Liver (tissue), 9 donors: ENCODE measurements around the gene HYPK. TPM values are rescaled to one million over a fixed set of nuclear protein-coding genes. Genes with fewer than 3 reads are reported as not detected.

Experiments
- DNase-seq: peaks from one replicate; pipeline ENCODE4 v3.0.0-alpha.2; 2017; ENCODE audit warnings: low spot score
- H3K27ac ChIP-seq, 2 donors: one replicate each; pipeline ENCODE4 v1.7.0; 2013; ENCODE audit warnings: inconsistent platforms in 2 of 2, low read length in 2 of 2, control low read depth in 1 of 2, low read depth in 1 of 2, mild to moderate bottlenecking in 1 of 2
- H3K27me3 ChIP-seq, 4 donors: one replicate each; pipeline versions ENCODE4 v1.6.1 to v1.7.0; 2013; ENCODE audit warnings: low read length in 3 of 4, inconsistent platforms in 1 of 4, mild to moderate bottlenecking in 1 of 4, moderate library complexity in 1 of 4; ENCODE audit not compliant: control insufficient read depth in 4 of 4, insufficient read depth in 4 of 4
- H3K36me3 ChIP-seq, 4 donors: one replicate each; pipeline versions ENCODE4 v1.6.1 to v1.7.0; 2013; ENCODE audit warnings: low read length in 3 of 4, mild to moderate bottlenecking in 3 of 4, low read depth in 1 of 4, moderate library complexity in 1 of 4; ENCODE audit not compliant: control insufficient read depth in 4 of 4, insufficient read depth in 3 of 4
- H3K4me1 ChIP-seq, 4 donors: one replicate each; pipeline versions ENCODE4 v1.6.1 to v1.7.0; 2013; ENCODE audit warnings: low read length in 3 of 4, mild to moderate bottlenecking in 3 of 4, moderate library complexity in 1 of 4; ENCODE audit not compliant: control insufficient read depth in 4 of 4, insufficient read depth in 4 of 4
- H3K4me3 ChIP-seq, 3 donors: one replicate each; pipeline versions ENCODE4 v1.6.1 to v1.7.0; 2013; ENCODE audit warnings: low read length in 3 of 3, control low read depth in 1 of 3, low read depth in 1 of 3, mild to moderate bottlenecking in 1 of 3
- H3K9ac ChIP-seq, 2 donors: one replicate each; pipeline ENCODE4 v1.7.0; 2013; ENCODE audit warnings: low read length in 2 of 2, mild to moderate bottlenecking in 2 of 2, moderate library complexity in 2 of 2, control low read depth in 1 of 2, low read depth in 1 of 2
- H3K9me3 ChIP-seq, 4 donors: one replicate each; pipeline versions ENCODE4 v1.6.1 to v1.7.0; 2013; ENCODE audit warnings: low read length in 3 of 4; ENCODE audit not compliant: control insufficient read depth in 4 of 4
- ATF3 ChIP-seq: IDR thresholded peaks from 2 replicates; pipeline ENCODE4 v1.6.1; 2016; ENCODE audit warnings: antibody characterized with exemption
- EGR1 ChIP-seq, 2 donors: IDR thresholded peaks; 2 replicates each; pipeline ENCODE4 v1.6.1; 2016 to 2018; ENCODE audit warnings: antibody characterized with exemption in 2 of 2, low read depth in 2 of 2
- FOXA1 ChIP-seq: IDR thresholded peaks from 2 replicates; pipeline ENCODE4 v1.6.1; 2016; ENCODE audit warnings: antibody characterized with exemption
- FOXA2 ChIP-seq: IDR thresholded peaks from 2 replicates; pipeline ENCODE4 v1.6.1; 2016; ENCODE audit warnings: antibody characterized with exemption
- GABPA ChIP-seq, 2 donors: IDR thresholded peaks in 1 of 2; conservative IDR thresholded peaks in 1 of 2; 2 replicates each; pipeline ENCODE4 v1.6.1; 2016; ENCODE audit warnings: antibody characterized with exemption in 2 of 2, mild to moderate bottlenecking in 1 of 2, moderate library complexity in 1 of 2
- HNF4A ChIP-seq, 2 donors: conservative IDR thresholded peaks; 2 replicates each; pipeline ENCODE4 v1.6.1; 2016; ENCODE audit warnings: antibody characterized with exemption in 2 of 2, mild to moderate bottlenecking in 2 of 2
- HNF4G ChIP-seq: IDR thresholded peaks from 2 replicates; pipeline ENCODE4 v1.6.1; 2016; ENCODE audit warnings: antibody characterized with exemption
- JUND ChIP-seq, 2 donors: IDR thresholded peaks; 2 replicates each; pipeline ENCODE4 v1.6.1; 2016; ENCODE audit warnings: antibody characterized with exemption in 2 of 2
- MAX ChIP-seq: IDR thresholded peaks from 2 replicates; pipeline ENCODE4 v1.6.1; 2016; ENCODE audit warnings: antibody characterized with exemption
- NR2F2 ChIP-seq: IDR thresholded peaks from 2 replicates; pipeline ENCODE4 v1.6.1; 2016; ENCODE audit warnings: antibody characterized with exemption
- RAD21 ChIP-seq, 2 donors: IDR thresholded peaks; 2 replicates each; pipeline ENCODE4 v1.6.1; 2016; ENCODE audit warnings: antibody characterized with exemption in 2 of 2, mild to moderate bottlenecking in 2 of 2
- REST ChIP-seq: IDR thresholded peaks from 2 replicates; pipeline ENCODE4 v1.6.1; 2016; ENCODE audit warnings: antibody characterized with exemption, mild to moderate bottlenecking
- RXRA ChIP-seq, 2 donors: IDR thresholded peaks; 2 replicates each; pipeline ENCODE4 v1.6.1; 2017 to 2018; ENCODE audit warnings: antibody characterized with exemption in 2 of 2, mild to moderate bottlenecking in 1 of 2
- SP1 ChIP-seq: IDR thresholded peaks from 2 replicates; pipeline ENCODE4 v1.6.1; 2018; ENCODE audit warnings: antibody characterized with exemption, mild to moderate bottlenecking
- TAF1 ChIP-seq: conservative IDR thresholded peaks from 2 replicates; pipeline ENCODE4 v1.6.1; 2016; ENCODE audit warnings: antibody characterized with exemption, mild to moderate bottlenecking
- YY1 ChIP-seq: IDR thresholded peaks from 2 replicates; pipeline ENCODE4 v1.6.1; 2016; ENCODE audit warnings: antibody characterized with exemption, mild to moderate bottlenecking
- WGBS: extraction: QIAGEN DNeasy Blood & Tissue Kit; methylation state at CpG from one replicate; pipeline ENCODE4 v1.1.7; 2013; 5-methylcytosine and 5-hydroxymethylcytosine counted together
- polyA plus RNA-seq, 2 donors: library from polyadenylated mRNA; stranded (reverse) in 1 of 2; unstranded in 1 of 2; fragments of 200-250 nt in 1 of 2; fragments of >200 nt in 1 of 2; fragmentation: Nextera tagmentation in 1 of 2; extraction: Ambion mirVana in 1 of 2; gene quantifications; one replicate each; pipeline versions ENCODE4 v1.2.1 to v1.2.3, GENCODE V29; 2013 to 2015
- total RNA-seq, 2 donors: library from RNA; depleted of rRNA; stranded (reverse); fragments of >200 nt; gene quantifications; one replicate each; pipeline ENCODE4 v1.2.3, GENCODE V29; 2014
- TF ChIP-seq, protein P1 (sequence below): IDR thresholded peaks from 2 replicates; pipeline ENCODE4 v1.6.1; 2016; ENCODE audit warnings: antibody characterized with exemption
- TF ChIP-seq, protein P2 (sequence below): fragments of 150-350 bp; IDR thresholded peaks from 2 replicates; pipeline ENCODE4 v1.5.1; 2017; ENCODE audit warnings: improper control_type of control experiment, low read depth, low read length; ENCODE audit not compliant: missing input control
- donor health status: healthy.
- donor health status: healthy.
- donor health status: healthy.
- donor health status: healthy.
- donor health status: healthy.

The HYPK gene
- total and polyA plus RNA-seq, 4 donors, result 4.8 to 18.7 (median 7.4) TPM

DNA sequence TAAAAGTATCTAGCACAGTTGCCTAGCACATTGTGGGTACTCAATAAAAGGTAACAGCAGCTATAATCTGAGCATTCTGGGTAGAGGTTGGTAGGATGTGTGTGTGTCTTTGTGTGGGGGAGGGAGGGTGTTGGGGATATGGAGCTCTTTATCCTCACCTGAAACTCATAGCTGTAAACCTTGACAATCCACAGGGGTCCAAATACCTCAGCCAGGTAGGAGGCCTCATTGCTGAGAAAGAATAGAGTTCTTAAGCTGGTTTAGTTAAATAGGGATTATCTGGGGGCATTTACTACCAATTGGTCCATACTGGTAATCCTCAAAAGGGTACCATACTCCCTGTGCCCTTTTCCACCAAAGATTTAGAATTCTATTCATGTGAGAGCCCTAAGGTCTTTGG lies 4.4 kb upstream of the HYPK start:
- no peak for TF ChIP-seq FOXA1
- TF ChIP-seq HNF4A (conservative IDR thresholded peaks at IDR 0.05), result no peak
- TF ChIP-seq NR2F2, result no peak
- TF ChIP-seq ATF3, result no peak
- no peak for TF ChIP-seq FOXA2
- TF ChIP-seq SP1, result no peak
- TF ChIP-seq HNF4G, result no peak
- no peak for TF ChIP-seq MAX
- no peak for TF ChIP-seq REST
- TF ChIP-seq YY1, result no peak
- TF ChIP-seq RXRA (IDR thresholded peaks at IDR 0.05), result no peak
- TF ChIP-seq, protein P1, sequence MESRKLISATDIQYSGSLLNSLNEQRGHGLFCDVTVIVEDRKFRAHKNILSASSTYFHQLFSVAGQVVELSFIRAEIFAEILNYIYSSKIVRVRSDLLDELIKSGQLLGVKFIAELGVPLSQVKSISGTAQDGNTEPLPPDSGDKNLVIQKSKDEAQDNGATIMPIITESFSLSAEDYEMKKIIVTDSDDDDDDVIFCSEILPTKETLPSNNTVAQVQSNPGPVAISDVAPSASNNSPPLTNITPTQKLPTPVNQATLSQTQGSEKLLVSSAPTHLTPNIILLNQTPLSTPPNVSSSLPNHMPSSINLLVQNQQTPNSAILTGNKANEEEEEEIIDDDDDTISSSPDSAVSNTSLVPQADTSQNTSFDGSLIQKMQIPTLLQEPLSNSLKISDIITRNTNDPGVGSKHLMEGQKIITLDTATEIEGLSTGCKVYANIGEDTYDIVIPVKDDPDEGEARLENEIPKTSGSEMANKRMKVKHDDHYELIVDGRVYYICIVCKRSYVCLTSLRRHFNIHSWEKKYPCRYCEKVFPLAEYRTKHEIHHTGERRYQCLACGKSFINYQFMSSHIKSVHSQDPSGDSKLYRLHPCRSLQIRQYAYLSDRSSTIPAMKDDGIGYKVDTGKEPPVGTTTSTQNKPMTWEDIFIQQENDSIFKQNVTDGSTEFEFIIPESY, result no peak
- TF ChIP-seq GABPA (IDR thresholded peaks at IDR 0.05 in 1 of 2, conservative IDR thresholded peaks at IDR 0.05 in 1 of 2), result no peak
- no peak for TF ChIP-seq TAF1
- TF ChIP-seq JUND (IDR thresholded peaks at IDR 0.05), result no peak
- TF ChIP-seq EGR1 (IDR thresholded peaks at IDR 0.05; ENCODE audit: low read depth in 2 of 2), result no peak
- TF ChIP-seq RAD21 (IDR thresholded peaks at IDR 0.05), result no peak
- TF ChIP-seq, protein P2, sequence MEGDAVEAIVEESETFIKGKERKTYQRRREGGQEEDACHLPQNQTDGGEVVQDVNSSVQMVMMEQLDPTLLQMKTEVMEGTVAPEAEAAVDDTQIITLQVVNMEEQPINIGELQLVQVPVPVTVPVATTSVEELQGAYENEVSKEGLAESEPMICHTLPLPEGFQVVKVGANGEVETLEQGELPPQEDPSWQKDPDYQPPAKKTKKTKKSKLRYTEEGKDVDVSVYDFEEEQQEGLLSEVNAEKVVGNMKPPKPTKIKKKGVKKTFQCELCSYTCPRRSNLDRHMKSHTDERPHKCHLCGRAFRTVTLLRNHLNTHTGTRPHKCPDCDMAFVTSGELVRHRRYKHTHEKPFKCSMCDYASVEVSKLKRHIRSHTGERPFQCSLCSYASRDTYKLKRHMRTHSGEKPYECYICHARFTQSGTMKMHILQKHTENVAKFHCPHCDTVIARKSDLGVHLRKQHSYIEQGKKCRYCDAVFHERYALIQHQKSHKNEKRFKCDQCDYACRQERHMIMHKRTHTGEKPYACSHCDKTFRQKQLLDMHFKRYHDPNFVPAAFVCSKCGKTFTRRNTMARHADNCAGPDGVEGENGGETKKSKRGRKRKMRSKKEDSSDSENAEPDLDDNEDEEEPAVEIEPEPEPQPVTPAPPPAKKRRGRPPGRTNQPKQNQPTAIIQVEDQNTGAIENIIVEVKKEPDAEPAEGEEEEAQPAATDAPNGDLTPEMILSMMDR, result no peak
- no peaks in the 10 kb centered on the region for H3K27me3 ChIP-seq
- H3K9ac ChIP-seq, result no peak overlapping the region
- no peak overlapping the region for H3K27ac ChIP-seq
- H3K9me3 ChIP-seq, result no peaks in the 10 kb centered on the region
- H3K4me3 ChIP-seq, result no peak overlapping the region
- H3K36me3 ChIP-seq, result peaks cover 0 to 24% (median 19%) of the 10 kb centered on the region in 4 donors
- H3K4me1 ChIP-seq, result peaks cover 3 to 21% (median 13%) of the 10 kb centered on the region in 4 donors
- DNase-seq, result no peak

GRCh38 chr15:43796566-43796965 lies 3.8 kb upstream of the HYPK start:
- H3K9me3 ChIP-seq, result no peaks in the 10 kb centered on the region
- no peak overlapping the region for H3K9ac ChIP-seq
- H3K27ac ChIP-seq, result no peak overlapping the region
- no peak overlapping the region for H3K4me3 ChIP-seq
- no peaks in the 10 kb centered on the region for H3K27me3 ChIP-seq
- H3K4me1 ChIP-seq, result peaks cover 3 to 24% (median 17%) of the 10 kb centered on the region in 4 donors
- peaks cover 0 to 24% (median 19%) of the 10 kb centered on the region in 4 donors for H3K36me3 ChIP-seq
- DNase-seq, result no peak
- 98% methylated on average over 3 of the region's 3 CpGs for WGBS
- TF ChIP-seq ATF3 (no peak), NR2F2 (no peak), TAF1 (no peak), GABPA (IDR thresholded peaks at IDR 0.05 in 1 of 2, conservative IDR thresholded peaks at IDR 0.05 in 1 of 2) (no peak)
